HG03457 (cell line): ENCODE results near the gene XRCC2.
"Not testable (repeated sequence)": the region's sequence is repeated elsewhere in the genome, so short reads cannot be mapped to it uniquely, and the experiment has no call there.

Source experiments
- ATAC-seq: cut with Tn5 transposase; IDR thresholded peaks from one replicate; pipeline ENCODE4 v1.9.1; 2021; ENCODE audit warnings: moderate number of reproducible peaks; ENCODE audit not compliant: unreplicated experiment

Gene XRCC2

DNA sequence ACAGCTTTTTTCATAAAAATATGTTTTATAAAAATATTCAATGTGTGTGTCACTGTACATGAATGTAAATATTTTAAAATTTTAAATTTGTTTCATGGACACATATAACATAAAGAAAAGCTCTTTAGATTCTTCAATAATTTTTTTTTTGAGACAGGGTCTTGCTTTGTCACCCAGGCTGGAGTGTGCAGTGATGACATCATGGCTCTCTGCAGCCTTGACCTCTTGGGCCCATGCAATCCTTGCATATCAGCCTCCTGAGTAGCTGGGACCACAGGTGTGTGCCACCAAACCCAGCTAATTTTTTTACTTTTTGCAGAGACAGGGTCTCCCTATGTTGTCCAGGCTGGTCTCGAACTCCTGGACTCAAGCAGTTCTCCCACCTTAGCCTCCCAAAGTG, 9.9 kb downstream of the XRCC2 start:
- no peak for ATAC-seq

DNA sequence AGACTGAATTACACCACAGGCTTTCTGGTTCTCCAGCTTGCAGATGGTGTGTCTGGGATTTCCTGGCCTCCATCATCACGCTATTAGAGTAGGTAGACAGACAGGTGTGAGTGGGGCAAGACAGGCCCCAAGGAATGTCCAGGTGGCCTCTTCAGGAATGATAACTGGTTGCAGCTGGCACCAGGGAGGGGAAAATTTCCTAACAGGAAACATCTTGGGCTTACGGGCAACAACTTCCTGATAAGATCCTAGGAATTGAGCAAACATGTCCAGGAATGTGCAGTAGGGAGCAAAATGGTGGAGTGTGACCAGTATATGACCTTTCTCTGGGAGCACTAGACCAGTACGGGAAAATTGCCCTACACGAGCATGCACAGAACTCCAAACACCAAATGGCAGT, 11.3 kb downstream of the XRCC2 start:
- no peak for ATAC-seq

DNA sequence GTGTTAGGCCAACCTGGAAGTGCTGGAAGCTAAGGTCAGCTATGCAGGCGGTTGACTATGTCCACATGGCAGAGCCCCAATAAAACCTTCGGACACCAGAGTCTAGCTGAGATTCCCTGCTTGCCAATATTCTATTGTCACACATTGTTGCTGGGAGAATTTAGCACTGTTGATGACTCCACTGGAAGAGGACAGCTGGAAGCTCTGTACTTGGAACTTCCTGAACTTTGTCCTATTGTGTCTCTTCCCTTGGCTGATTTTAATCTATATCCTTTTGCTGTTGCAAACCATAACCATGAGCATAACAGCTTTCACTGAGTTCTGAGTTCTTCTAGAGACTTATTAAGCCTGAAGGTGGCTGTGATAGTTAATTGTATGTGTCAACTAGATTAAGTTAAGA, 12.0 kb downstream of the XRCC2 start:
- ATAC-seq: no peak

DNA sequence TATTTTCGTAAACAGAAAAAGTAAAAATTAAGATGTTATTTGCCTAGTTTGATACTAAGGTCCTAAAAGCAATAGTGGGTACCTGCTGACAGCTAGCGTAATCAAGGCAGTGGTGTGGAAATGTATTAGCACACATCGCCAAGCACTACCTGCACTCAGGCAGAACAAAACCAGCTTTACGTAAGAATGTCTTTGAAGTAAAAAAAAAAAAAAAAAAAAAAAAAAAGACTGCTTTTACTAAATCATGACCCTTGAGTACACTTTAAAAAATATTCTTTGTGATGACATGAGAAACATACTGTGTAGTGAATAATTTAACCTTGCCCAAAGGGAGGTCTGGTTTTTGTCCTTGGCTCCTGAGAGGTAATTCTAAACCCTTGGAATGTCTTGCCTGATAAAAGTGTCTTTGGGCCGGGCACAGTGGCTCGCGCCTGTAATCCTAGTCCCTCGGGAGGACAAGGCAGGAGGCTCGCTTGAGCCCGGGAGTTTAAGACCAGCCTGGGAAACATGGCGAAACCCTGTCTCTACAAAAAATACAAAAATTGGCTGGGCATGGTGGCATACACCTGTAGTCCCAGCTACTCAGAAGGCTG, 12.7 kb downstream of the XRCC2 start:
- no peak for ATAC-seq

- ATAC-seq: no peak
Measured at GRCh38 chr7:152661479-152661878, 14.5 kb downstream of the XRCC2 start.

DNA sequence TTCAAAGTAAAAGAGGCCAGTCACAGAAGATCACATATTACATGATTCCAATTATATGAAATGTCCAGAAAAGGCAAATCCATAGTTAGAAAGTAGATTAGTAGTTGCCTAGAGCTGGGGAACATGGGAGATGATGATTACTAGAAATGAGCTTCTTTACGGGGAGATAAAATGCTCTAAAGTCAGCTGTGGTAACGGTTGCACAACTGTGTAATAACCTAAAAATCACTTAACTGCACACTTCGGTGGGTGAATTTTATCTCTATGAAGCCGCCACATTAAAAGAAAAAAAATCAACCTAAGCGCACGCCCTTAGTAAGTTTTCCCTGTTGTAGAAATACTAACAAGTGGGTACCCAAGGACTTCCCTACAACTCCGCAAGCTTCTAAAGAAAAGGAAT, 15.9 kb downstream of the XRCC2 start:
- no peak for ATAC-seq

GRCh38 chr7:152654971-152655370, 21.0 kb downstream of the XRCC2 start:
- ATAC-seq: no peak

DNA sequence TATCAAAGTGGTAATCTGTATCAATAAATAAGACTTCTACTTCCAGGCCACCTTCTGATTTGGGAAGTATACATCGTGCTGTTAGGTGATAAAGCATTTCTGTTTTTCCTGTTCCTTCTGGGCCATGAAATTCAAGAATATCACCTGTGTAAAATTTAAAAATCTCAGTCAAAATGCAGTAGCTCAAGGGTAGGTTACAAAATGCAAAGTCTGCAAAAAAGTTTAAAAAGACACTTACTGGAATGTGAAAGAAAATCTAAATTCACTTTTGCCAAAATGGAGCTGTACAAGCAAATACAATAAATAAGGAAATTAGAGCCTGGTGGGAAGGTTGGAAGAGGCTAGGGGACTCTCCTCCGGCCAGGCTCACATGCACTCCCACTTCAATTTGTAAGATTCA, 26.7 kb downstream of the XRCC2 start:
- ATAC-seq: no peak

GRCh38 chr7:152647009-152647408, 28.9 kb downstream of the XRCC2 start:
- ATAC-seq: no peak

GRCh38 chr7:152646579-152646978, 29.4 kb downstream of the XRCC2 start:
- not testable (repeated sequence) for ATAC-seq

GRCh38 chr7:152643979-152644559, 31.9 kb downstream of the XRCC2 start:
- ATAC-seq: no peak

- no peak for ATAC-seq
Measured at GRCh38 chr7:152641384-152641783, 34.6 kb downstream of the XRCC2 start.

DNA sequence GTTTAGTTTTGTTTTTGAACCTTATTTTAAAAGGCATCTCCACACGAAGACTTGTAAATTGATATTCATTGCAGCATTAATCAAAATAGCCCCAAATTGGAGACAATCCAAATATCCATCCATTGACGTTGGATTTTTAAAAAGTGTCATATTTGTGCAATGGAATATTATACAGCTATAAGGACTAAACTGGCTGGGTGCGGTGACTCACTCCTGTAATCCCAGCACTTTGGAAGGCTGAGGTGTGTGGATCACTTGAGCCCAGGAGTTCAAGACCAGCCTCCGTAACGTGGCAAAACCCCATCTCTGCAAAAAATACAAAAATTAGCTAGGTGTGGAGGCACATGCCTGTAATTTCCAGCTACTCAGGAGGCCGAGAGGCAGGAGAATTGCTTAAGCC, 35.1 kb downstream of the XRCC2 start:
- no peak for ATAC-seq

GRCh38 chr7:152637920-152638580, 37.9 kb downstream of the XRCC2 start:
- no peak for ATAC-seq

DNA sequence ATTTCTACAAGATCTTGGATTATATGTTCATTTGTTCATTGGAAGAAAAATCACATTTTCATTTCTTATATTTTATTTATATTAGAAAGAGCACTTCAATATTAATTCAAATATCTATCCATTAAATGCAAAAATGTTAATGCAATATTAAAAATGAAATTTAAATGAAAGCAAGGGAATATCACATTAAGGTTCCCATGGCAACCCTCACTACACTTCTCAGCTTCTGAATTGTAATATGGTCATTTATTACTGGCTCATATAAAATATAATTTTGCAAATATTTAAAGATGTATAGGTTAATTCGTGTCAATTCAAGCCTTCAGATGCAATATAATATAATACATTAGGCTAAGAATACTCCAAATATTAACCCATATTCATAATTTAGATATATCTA, 38.8 kb downstream of the XRCC2 start:
- ATAC-seq: no peak

- no peak for ATAC-seq
Measured at GRCh38 chr7:152636441-152636840, 39.5 kb downstream of the XRCC2 start.

- ATAC-seq: no peak
Measured at GRCh38 chr7:152633504-152633903, 42.4 kb downstream of the XRCC2 start.

DNA sequence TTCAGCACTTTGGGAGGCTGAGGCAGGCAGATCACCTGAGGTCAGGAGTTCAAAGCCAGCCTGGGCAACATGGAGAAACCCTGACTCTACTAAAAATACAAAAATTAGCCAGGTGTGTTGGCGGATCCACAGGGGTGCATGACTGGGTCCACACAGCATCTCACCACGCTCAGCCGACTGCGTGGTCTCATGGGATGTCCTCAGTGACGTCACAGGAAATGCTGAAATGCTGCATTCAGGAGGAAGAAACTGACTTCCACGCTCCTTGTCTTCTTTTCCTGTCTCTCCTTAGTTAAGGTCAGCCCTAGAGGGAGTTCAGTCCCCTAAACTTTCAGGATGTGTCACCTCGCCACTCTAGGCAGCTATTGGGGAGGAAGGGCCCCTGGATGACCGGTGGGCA, 42.9 kb downstream of the XRCC2 start:
- no peak for ATAC-seq

DNA sequence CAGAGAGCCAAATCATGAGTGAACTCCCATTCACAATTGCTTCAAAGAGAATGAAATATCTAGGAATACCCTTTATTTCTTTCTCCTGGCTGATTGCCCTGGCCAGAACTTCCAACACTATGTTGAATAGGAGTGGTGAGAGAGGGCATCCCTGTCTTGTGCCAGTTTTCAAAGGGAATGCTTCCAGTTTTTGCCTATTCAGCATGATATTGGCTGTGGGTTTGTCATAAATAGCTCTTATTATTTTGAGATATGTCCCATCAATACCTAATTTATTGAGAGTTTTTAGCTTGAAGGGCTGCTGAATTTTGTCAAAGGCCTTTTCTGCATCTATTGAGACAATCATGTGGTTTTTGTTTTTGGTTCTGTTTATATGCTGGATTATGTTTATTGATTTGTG, 47.2 kb downstream of the XRCC2 start:
- ATAC-seq: not testable (repeated sequence)

GRCh38 chr7:152624228-152624627, 51.7 kb downstream of the XRCC2 start:
- ATAC-seq: no peak

DNA sequence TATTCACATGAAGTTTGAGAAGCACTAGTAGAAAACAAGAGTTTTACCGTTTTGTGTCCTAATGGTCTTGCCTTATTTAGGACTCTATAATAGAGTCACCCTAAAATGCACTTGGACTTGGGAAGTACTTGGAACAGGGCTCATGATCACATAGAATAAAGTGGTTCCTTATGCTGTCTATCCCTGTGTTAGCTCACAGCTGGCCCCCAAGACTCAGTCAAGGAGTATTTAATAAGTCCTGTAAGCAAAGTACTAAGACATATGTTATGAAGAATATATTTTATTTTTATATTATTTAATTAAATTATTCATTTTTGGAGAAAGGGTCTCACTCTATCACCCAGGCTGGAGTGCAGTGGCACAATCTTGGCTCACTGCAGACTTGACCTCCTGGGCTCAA, 54.5 kb downstream of the XRCC2 start:
- ATAC-seq: no peak

- ATAC-seq: no peak
Measured at GRCh38 chr7:152619027-152619739, 56.8 kb downstream of the XRCC2 start.
